DOHH2 (cell line): ENCODE results near the gene EIF4ENIF1.
"Not testable (repeated sequence)": the region's sequence is repeated elsewhere in the genome, so short reads cannot be mapped to it uniquely, and the experiment has no call there.

ENCODE experiments used
- H3F3A ChIP-seq: fragments of 200-600 bp; sonication (generic), shearing (Covaris generic); 2 replicates; pipeline ENCODE4 v1.6.0; 2016; ENCODE audit warnings: antibody characterized with exemption, mild to moderate bottlenecking; ENCODE audit not compliant: control insufficient read depth, insufficient read depth
- H3K27ac ChIP-seq: fragments of 200-600 bp; sonication (generic); 2 replicates; pipeline ENCODE4 v1.5.1; 2014; ENCODE audit warnings: low read depth, mild to moderate bottlenecking, low read length, moderate library complexity
- H3K27me3 ChIP-seq: fragments of 200-600 bp; sonication (generic); 2 replicates; pipeline ENCODE4 v1.6.1; 2014; ENCODE audit warnings: mild to moderate bottlenecking, low read length, mixed read lengths; ENCODE audit not compliant: control insufficient read depth
- H3K36me3 ChIP-seq: fragments of 200-600 bp; sonication (generic); 2 replicates; pipeline ENCODE4 v1.6.1; 2014; ENCODE audit warnings: mild to moderate bottlenecking, low read length, moderate library complexity, mixed read lengths; ENCODE audit not compliant: control insufficient read depth
- H3K4me1 ChIP-seq: fragments of 200-600 bp; sonication (generic); 2 replicates; pipeline ENCODE4 v1.6.1; 2014; ENCODE audit warnings: mild to moderate bottlenecking, low read length, mixed read lengths; ENCODE audit not compliant: control insufficient read depth
- H3K4me2 ChIP-seq: fragments of 200-600 bp; sonication (generic); 2 replicates; pipeline ENCODE4 v1.6.0; 2014; ENCODE audit warnings: mild to moderate bottlenecking, low read length, moderate library complexity
- H3K4me3 ChIP-seq: fragments of 200-600 bp; sonication (generic); 2 replicates; pipeline ENCODE4 v1.5.1; 2014; ENCODE audit warnings: mild to moderate bottlenecking, low read length, mixed read lengths
- H3K79me2 ChIP-seq: fragments of 200-600 bp; sonication (generic); 2 replicates; pipeline ENCODE4 v1.6.1; 2014; ENCODE audit warnings: mild to moderate bottlenecking, low read length, mixed read lengths; ENCODE audit not compliant: control insufficient read depth
- H3K9me2 ChIP-seq: fragments of 200-600 bp; sonication (generic); replicated peaks from 2 replicates; pipeline ENCODE4 v1.6.1; 2014; ENCODE audit warnings: mild to moderate bottlenecking, low read length, mixed read lengths; ENCODE audit not compliant: control insufficient read depth
- H3K9me3 ChIP-seq: fragments of 200-600 bp; sonication (generic); 2 replicates; pipeline ENCODE4 v1.6.1; 2014; ENCODE audit warnings: antibody characterized with exemption, low read length, mixed read lengths; ENCODE audit not compliant: control insufficient read depth, insufficient read depth
- H4K20me1 ChIP-seq: fragments of 200-600 bp; sonication (generic); 2 replicates; pipeline ENCODE4 v1.6.0; 2014; ENCODE audit warnings: low read depth, mild to moderate bottlenecking, antibody characterized with exemption, low read length, moderate library complexity; ENCODE audit not compliant: control insufficient read depth, insufficient read depth
- CTCF ChIP-seq: fragments of 200-600 bp; sonication (generic); IDR thresholded peaks from one replicate; pipeline ENCODE4 v1.5.1; 2014; ENCODE audit warnings: antibody characterized with exemption, mild to moderate bottlenecking, low read depth, low read length; ENCODE audit not compliant: poor library complexity, severe bottlenecking
- EZH2phosphoT487 ChIP-seq: fragments of 200-600 bp; sonication (generic); IDR thresholded peaks from 2 replicates; pipeline ENCODE4 v1.6.1; 2017; ENCODE audit warnings: borderline replicate concordance, mild to moderate bottlenecking, antibody characterized with exemption, low read length, moderate library complexity, mixed read lengths

EIF4ENIF1 gene

GRCh38 chr22:31496007-31496734 is 6.5 kb upstream of the EIF4ENIF1 start, which contains the start of gene SFI1:
TSS of gene SFI1 (plus strand) at chr22:31496536. CDS start at chr22:31508285, 11,749 bp downstream.
- Histone ChIP-seq H3F3A (peaks cover 19% of the 10 kb centered on the region), H3K9me3 (no peaks in the 10 kb centered on the region), H3K79me2 (peaks cover 57% of the 10 kb centered on the region), H3K9me2 (no peaks in the 10 kb centered on the region), H3K36me3 (peaks cover 31% of the 10 kb centered on the region), H3K4me3 (peak within 1 kb of the TSS; percentile 85), H4K20me1 (no peaks in the 10 kb centered on the region), H3K4me2 (peak within 1 kb of the TSS; percentile 61), H3K4me1 (peaks cover 41% of the 10 kb centered on the region), H3K27me3 (no peaks in the 10 kb centered on the region), H3K27ac (peak within 1 kb of the TSS; percentile 93)
- TF ChIP-seq EZH2phosphoT487 (no peak), CTCF (peak; percentile 53)

- H4K20me1 ChIP-seq, result no peaks in the 10 kb centered on the region
- no peaks in the 10 kb centered on the region for H3K27me3 ChIP-seq
- H3F3A ChIP-seq, result peaks cover 25% of the 10 kb centered on the region
- no peaks in the 10 kb centered on the region for H3K9me2 ChIP-seq
- no peaks in the 10 kb centered on the region for H3K9me3 ChIP-seq
- H3K4me1 ChIP-seq, result peaks cover 48% of the 10 kb centered on the region
- H3K36me3 ChIP-seq, result peaks cover 37% of the 10 kb centered on the region
- TF ChIP-seq EZH2phosphoT487 (no peak), CTCF (no peak)
- H3K4me3 ChIP-seq, result peak overlapping the region; percentile 85
- peak overlapping the region; percentile 61 for H3K4me2 ChIP-seq
- peak overlapping the region; percentile 93 for H3K27ac ChIP-seq
- H3K79me2 ChIP-seq, result peaks cover 56% of the 10 kb centered on the region
These were observed 5.7 kb upstream of the EIF4ENIF1 start for GRCh38 chr22:31495343-31495742.

GRCh38 chr22:31493355-31493754 is 3.7 kb upstream of the EIF4ENIF1 start:
- H3K4me3 ChIP-seq, H3K9me3 ChIP-seq, H3K9me2 ChIP-seq, H4K20me1 ChIP-seq, H3K27me3 ChIP-seq: not testable (repeated sequence)
- H3K79me2 ChIP-seq, result peaks cover 45% of the 10 kb centered on the region
- peaks cover 40% of the 10 kb centered on the region for H3K36me3 ChIP-seq
- H3K4me2 ChIP-seq, result peak overlapping the region; percentile 61
- 0 out of 2 replicates have a peak overlapping the region, but pooled peaks have one; percentile 30 for H3K27ac ChIP-seq
- peaks cover 53% of the 10 kb centered on the region for H3K4me1 ChIP-seq
- H3F3A ChIP-seq, result peaks cover 32% of the 10 kb centered on the region

GRCh38 chr22:31492151-31492550 is 2.5 kb upstream of the EIF4ENIF1 start:
- no peak for TF ChIP-seq EZH2phosphoT487
- TF ChIP-seq CTCF, result no peak
- peaks cover 32% of the 10 kb centered on the region for H3F3A ChIP-seq
- H3K4me1 ChIP-seq, result peaks cover 49% of the 10 kb centered on the region
- H3K9me3 ChIP-seq, result no peaks in the 10 kb centered on the region
- no peaks in the 10 kb centered on the region for H4K20me1 ChIP-seq
- H3K27me3 ChIP-seq, result no peaks in the 10 kb centered on the region
- peaks cover 46% of the 10 kb centered on the region for H3K36me3 ChIP-seq
- H3K9me2 ChIP-seq, result no peaks in the 10 kb centered on the region
- peaks cover 45% of the 10 kb centered on the region for H3K79me2 ChIP-seq
- H3K27ac ChIP-seq, result no peak overlapping the region
- no peak overlapping the region for H3K4me3 ChIP-seq
- H3K4me2 ChIP-seq, result peak overlapping the region; percentile 99; the same call in 1 of the 2 replicates
